DMS153 (cell line): Measurements from ENCODE around the gene GREB1.
A peak's percentile ranks its signal among the peaks of the same experiment; 100 is the strongest.

Experiments used
- DNase-seq: peaks from one replicate; lab custom pipeline; 2025; lab: John Stamatoyannopoulos, UW

The GREB1 gene, protein sequence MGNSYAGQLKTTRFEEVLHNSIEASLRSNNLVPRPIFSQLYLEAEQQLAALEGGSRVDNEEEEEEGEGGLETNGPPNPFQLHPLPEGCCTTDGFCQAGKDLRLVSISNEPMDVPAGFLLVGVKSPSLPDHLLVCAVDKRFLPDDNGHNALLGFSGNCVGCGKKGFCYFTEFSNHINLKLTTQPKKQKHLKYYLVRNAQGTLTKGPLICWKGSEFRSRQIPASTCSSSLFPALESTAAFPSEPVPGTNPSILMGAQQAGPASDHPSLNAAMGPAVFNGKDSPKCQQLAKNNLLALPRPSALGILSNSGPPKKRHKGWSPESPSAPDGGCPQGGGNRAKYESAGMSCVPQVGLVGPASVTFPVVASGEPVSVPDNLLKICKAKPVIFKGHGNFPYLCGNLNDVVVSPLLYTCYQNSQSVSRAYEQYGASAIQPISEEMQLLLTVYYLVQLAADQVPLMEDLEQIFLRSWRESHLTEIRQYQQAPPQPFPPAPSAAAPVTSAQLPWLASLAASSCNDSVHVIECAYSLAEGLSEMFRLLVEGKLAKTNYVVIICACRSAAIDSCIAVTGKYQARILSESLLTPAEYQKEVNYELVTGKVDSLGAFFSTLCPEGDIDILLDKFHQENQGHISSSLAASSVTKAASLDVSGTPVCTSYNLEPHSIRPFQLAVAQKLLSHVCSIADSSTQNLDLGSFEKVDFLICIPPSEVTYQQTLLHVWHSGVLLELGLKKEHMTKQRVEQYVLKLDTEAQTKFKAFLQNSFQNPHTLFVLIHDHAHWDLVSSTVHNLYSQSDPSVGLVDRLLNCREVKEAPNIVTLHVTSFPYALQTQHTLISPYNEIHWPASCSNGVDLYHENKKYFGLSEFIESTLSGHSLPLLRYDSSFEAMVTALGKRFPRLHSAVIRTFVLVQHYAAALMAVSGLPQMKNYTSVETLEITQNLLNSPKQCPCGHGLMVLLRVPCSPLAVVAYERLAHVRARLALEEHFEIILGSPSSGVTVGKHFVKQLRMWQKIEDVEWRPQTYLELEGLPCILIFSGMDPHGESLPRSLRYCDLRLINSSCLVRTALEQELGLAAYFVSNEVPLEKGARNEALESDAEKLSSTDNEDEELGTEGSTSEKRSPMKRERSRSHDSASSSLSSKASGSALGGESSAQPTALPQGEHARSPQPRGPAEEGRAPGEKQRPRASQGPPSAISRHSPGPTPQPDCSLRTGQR (N-terminal part only)

GRCh38 chr2:11533278-11534070 lies at the start of gene GREB1:
Gene GREB1 (plus strand): TSS chr2:11534045. CDS start chr2:11556615, 22,570 bp downstream.
- DNase-seq: no peak

GRCh38 chr2:11488809-11489208 lies 45.0 kb upstream of the GREB1 start:
- DNase-seq: no peak

GRCh38 chr2:11490194-11490593 lies 43.7 kb upstream of the GREB1 start:
- no peak for DNase-seq

DNA sequence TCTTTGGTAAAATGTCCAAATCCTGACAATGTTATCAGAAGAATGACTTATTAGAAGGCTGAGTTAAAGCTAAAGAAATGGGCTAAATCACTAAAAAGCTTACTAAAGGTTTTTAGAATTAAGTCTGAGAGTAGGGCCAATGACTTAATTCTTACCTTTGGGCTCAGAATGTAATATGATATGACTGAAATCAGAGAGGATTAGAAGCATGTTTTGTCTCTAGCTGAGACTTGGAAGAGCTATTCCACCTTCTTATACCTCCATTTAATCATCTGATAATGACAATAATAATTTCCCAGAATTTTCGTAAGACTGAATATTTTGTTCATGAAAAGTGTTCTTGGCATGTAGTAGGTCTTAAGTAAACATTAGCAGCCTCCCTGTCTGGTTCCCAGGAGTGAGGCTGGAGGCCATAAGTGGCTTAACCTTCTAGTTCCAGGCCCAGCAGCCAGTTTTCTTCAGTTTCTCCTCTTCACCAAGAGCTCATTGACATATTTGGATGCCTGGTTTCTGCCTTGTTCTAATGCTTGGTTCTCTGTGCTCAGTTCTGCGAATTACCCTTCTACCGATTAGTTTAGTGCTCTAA lies 42.4 kb upstream of the GREB1 start:
- DNase-seq: no peak

GRCh38 chr2:11492244-11492643 lies 41.6 kb upstream of the GREB1 start:
- DNase-seq: no peak

- no peak for DNase-seq
These were observed 41.1 kb upstream of the GREB1 start for GRCh38 chr2:11492720-11493119.

DNA sequence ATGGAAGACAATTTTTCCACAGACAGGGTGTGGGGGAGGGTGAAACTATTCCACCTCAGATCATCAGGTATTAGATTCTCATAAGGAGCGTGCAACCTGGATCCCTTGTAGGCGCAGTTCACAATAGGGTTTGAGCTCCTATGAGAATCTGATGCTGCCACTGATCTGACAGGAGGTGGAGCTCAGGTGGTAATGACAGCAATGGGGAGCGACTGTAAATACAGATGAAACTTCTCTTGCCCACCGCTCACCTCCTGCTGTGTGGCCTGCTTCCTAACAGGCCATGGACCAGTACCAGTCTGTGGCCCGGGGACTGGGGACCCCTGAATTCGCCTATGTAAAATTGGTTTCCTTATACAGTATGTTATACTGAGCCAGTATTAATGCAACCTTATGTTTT lies 40.6 kb upstream of the GREB1 start:
- no peak for DNase-seq

- DNase-seq: no peak
These were observed 39.5 kb upstream of the GREB1 start for GRCh38 chr2:11494310-11494709.

DNA sequence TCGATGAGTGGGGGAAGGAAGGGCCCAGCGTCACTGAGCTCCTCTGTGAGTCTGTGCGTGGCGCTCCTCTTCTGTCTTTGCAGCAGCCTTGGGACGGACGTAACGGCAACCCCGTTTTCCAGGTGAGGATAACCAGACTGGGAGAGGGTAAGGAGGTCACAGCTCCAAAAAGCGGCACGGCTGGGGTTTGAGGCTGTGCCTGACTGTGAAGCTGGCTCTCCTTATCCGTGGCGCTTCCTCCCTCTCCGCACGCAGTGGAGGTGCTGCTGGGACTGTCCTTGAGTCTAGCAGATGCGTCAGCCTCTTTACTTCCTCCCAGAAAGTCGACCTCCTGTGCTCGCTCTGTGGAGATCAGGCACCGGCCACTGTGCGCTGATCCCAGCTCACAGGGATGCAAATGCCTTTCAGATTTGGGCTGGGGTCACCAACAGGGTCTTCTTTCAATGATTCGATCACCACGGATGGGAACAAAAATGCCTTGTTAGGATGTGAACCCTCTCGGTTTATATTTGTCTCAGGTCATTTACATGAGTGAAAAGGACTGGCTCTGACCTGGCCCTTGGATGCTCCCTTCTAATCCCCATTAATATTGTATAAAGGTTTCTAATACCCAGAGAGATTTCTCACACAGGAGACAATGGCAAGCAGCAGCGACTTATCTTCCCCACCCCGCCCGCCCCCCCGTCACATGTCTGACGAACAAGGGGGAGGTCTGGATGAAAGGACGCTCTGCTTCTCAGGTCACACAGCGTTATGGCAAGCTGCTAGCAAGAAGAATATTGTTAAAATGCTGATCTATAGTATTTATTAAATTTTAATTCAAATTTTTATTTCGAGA lies 37.8 kb upstream of the GREB1 start:
- DNase-seq: no peak

DNA sequence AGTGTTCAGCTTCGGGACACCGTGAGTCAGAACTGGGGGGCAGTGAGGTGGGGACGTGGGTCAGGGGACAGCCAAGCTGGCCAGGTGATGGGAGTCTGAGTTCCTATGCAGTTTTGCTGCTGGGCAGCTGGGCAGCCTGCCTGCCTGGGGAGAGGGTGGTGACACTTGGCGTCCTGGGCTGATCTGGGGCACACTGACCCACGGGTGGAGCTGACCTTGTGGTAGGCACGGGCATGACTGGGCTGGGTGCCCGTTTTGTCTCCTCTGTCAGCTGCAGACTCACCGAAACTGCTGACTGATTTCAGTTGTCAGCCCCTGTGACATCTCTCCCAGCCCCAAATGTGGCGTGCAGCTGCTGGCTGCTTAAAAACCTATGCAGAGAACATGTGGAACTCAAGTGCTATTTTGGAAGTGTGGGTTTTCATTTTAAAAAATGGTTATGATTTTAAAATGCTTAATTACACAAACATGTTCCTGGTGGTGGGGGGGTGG lies 35.3 kb upstream of the GREB1 start:
- no peak for DNase-seq

DNA sequence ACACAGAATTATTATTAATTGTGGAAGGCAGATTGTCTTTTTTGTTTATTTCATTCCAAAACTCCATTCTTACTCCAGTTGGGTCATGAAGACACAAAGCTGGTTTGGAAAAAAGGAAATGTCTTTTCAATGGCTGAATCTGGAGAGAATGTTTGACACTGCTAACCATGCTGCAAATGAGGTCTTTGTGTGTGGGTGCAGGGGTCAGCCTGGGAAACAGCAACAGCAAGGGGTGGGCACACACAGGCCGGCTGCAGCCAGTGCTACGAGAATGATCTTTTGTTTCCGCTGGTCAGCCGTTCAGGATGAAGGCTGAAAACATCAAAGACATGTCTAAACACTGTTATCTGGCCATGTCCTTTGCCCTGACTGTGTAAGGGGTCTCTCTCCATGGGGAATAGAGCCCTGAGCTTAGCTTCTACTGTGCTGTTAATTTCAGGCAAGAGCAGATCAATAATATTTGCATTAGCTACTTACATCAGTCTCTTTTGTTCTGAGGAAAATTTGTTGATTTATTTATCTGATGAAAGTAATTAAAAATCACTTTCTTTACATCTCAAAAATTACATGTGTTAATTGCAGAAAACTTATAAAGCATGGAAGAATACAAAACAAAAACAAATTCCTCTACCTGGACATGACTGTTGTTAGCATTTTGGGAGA lies 34.6 kb upstream of the GREB1 start:
- no peak for DNase-seq

DNA sequence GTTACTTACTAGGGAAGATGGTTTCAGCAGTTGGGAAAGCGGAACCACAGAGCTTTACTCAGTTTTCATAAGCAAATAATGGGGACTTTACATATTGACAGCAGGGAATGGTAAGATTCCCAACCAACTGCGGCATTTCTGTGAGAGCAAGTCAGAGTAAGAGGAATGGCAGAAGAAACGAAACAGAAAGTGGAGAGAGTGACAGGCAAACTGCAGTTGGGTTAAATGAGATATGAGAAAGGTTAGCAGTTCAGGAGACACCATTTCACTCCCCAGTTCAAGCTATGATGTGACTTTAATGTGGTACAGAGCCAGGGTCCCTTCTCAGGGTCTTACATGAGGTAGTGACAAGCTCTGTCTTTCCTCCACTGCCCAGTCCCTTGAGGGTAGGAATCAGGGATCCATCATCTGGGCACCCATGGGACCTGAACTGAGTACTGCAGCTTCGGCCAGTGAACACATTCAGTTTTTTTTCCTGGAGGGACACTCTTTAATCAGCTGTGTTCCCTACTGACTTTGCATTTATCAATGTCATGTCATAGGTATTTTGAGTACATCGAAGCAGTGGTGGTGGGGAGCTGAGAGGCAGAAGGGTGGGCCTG lies 33.0 kb upstream of the GREB1 start:
- DNase-seq: no peak

DNA sequence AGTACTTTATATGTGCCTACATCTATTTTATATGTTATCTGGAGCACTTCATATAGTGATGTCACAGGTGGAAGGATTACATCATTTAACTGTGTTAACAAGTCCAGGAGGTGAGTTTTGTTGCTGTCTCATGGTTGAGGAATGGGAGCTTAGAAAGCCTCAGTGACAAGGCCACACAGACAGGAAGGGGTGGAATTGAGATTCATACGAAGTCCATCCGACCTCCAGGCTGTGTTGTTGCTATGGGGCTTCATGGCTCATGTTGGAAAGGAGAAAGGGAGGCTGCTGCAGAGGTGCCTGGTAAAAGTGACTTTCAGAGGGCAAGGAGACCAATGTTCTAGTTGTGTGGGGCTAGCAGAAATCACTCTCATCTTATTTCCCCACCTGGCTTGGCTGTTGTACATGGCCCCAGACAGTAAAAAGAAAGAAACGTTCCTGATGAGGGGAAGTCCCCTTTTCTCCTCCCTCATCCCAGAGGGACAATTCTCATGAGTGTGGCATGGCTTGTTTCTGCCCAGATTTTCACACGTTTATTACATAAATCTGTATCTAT lies 31.0 kb upstream of the GREB1 start:
- DNase-seq: no peak

- DNase-seq: no peak
These were observed 30.4 kb upstream of the GREB1 start for GRCh38 chr2:11503354-11503927.

DNA sequence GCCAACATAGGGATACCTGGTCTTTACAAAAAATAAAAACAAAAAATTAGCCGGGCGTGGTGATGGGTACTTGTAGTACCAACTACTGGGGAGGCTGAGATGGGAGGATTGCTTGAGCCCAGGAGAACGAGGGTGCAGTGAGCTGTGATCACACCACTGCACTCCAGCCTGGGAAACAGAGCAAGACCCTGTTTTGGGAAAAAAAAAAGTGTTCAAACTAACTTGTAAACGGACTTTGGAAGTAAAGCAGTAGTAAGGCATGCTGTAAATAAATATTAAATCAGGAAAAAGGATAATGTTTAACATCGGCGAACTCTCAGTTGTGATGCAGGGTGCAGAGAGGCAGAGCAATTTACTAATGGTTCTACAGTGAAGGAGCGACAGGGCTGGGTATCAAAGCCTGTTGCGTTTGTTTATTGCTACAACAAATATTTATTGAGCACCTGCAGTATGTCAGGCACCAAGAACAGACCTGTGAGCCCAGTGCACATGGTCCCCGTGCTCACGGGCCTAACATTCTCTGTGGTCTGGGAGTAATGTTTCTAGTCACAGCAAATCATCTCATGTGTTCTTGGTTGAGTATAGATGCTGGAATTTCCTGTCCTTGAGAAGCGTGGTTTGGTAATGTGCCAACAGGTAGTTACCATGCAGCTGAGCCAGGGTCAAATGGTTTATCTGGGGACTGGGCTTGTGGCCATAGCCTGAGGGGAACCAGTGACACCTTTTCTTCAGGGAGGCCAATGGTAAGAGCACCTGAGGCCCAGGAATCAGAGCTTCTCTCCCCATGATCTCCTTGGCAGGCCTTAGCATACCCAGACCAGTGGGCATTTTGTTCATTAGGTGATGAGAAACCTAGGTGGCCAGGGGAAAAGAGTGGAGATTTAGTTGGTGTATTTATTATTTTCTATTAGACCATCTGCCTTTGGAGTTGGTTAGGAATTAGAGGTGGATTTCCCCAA lies 27.9 kb upstream of the GREB1 start:
- peak; percentile 47 for DNase-seq

- DNase-seq: no peak
These were observed 27.3 kb upstream of the GREB1 start for GRCh38 chr2:11506611-11506969.

DNA sequence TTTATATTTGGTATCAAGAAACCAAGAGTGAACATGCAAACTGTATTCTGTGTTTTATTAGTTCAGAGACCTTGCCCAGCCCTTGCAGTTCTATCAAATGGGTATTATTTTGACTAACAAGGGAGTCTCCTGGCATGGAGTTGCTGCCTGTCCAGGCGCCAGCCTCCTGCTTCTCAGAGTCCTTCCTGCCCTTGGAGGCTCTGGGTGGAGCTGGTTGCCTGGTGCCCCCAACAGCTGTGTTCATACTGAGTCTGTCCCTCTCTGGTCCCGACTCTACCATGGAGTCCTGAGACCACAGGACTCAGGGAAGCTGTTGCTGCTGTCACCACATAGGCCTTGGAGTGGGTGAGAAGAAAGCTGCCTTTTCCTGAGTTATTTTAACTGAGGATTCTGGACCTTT lies 26.3 kb upstream of the GREB1 start:
- DNase-seq: no peak
